Stimulated activated CD8-positive, alpha-beta memory T cell treated with anti-CD3 and anti-CD28 coated beads, Interleukin-4, amount 100 ng/mL, for 48 hours (primary cell): ENCODE measurements around the gene SEC62.

Source experiments
- DNase-seq: peaks from one replicate; pipeline ENCODE4 v3.0.0-alpha.2; 2020

The SEC62 gene

GRCh38 chr3:169966951-169967915, 626 bp downstream of the SEC62 start:
- DNase-seq, result peak; percentile 51

GRCh38 chr3:169968224-169968885, 1.7 kb downstream of the SEC62 start:
- no peak for DNase-seq

GRCh38 chr3:169969174-169970095, 2.8 kb downstream of the SEC62 start:
- DNase-seq, result no peak

GRCh38 chr3:169970847-169971246, 4.2 kb downstream of the SEC62 start:
- no peak for DNase-seq

- DNase-seq, result no peak
Measured at GRCh38 chr3:169971522-169971921, 4.9 kb downstream of the SEC62 start.

- DNase-seq, result no peak
Measured at GRCh38 chr3:169980055-169980454, 13.4 kb downstream of the SEC62 start.

GRCh38 chr3:169984292-169984691, 17.7 kb downstream of the SEC62 start:
- no peak for DNase-seq

GRCh38 chr3:169990431-169990830, 23.8 kb downstream of the SEC62 start:
- no peak for DNase-seq

- no peak for DNase-seq
Measured at GRCh38 chr3:169992156-169992555, 25.5 kb downstream of the SEC62 start.

GRCh38 chr3:169992781-169993180, 26.2 kb downstream of the SEC62 start:
- no peak for DNase-seq

- no peak for DNase-seq
Measured at GRCh38 chr3:169993761-169994160, 27.2 kb downstream of the SEC62 start.

- no peak for DNase-seq
Measured at GRCh38 chr3:169996063-169996462, 29.5 kb downstream of the SEC62 start.

GRCh38 chr3:169998668-169999131, 32.1 kb downstream of the SEC62 start:
- DNase-seq, result no peak

- DNase-seq, result no peak
Measured at GRCh38 chr3:169999433-169999832, 32.8 kb downstream of the SEC62 start.

GRCh38 chr3:170000051-170000450, 33.4 kb downstream of the SEC62 start:
- no peak for DNase-seq

GRCh38 chr3:170002231-170002630, 35.6 kb downstream of the SEC62 start:
- no peak for DNase-seq

- no peak for DNase-seq
Measured at GRCh38 chr3:170002879-170003278, 36.3 kb downstream of the SEC62 start.

- DNase-seq, result no peak
Measured at GRCh38 chr3:170003881-170004356, 37.3 kb downstream of the SEC62 start.

GRCh38 chr3:170007031-170007663, 40.5 kb downstream of the SEC62 start:
- peak; percentile 44 for DNase-seq

- no peak for DNase-seq
Measured at GRCh38 chr3:170010498-170010897, 43.9 kb downstream of the SEC62 start.

GRCh38 chr3:170012683-170013400, 46.2 kb downstream of the SEC62 start:
- DNase-seq, result no peak

- DNase-seq, result no peak
Measured at GRCh38 chr3:170016057-170016456, 49.5 kb downstream of the SEC62 start.
